ENCODE measurements around the gene ZNF750. TPM values are rescaled to one million over a fixed set of nuclear protein-coding genes. Genes with fewer than 3 reads are reported as not detected.

ZNF750 gene
- total and polyA plus RNA-seq, 10 of the 15 experiments (the other 5 are each of a cell fraction or from before 2014, with no cell fraction given), result 0.06 TPM; not detected in 9

DNA sequence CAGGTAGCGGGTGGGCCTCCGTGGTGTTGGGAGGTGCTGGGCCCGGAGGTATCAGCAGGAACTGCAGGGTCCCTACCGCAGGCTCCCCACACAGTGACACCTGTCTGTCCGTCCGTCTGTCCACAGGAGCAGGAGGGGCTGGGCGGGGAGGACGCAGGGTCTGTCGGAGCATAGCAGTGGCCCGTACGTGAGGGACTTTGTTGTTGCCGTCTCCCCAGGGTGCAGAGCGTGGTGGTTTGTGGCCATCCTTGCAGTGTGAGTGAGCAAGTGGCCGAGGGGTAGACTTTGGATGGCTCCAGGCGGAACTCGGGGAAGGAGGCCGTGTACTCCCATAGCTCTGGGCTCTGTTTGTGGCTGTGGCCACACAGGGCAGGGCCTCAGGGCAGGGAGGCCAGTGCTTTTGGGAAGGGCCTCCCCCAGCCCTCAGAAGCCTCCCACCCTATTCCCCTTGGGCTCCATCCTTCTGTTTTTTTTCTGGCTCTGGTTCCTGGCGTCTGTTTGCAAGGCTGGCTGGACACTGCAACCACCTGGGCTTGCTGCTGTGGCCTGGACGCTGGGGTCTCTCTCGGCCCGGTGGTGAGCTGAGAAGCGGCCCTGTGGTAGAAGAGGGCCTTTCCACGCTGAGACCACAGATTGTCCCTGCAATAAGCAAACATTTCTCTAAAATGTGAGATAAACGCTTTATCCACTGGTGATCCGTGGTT, 41.0 kb upstream of the ZNF750 start:
- Histone ChIP-seq H3K9me3 (replicated peaks; ENCODE audit: control insufficient read depth, insufficient read depth, low read length) (no peaks in the 10 kb centered on the region), H3K4me1 (ENCODE audit: control insufficient read depth, insufficient read depth, low read length) (peaks cover 17% of the 10 kb centered on the region), H2AFZ (ENCODE audit: control insufficient read depth, low read depth, low read length) (no peak overlapping the region), H3K4me2 (ENCODE audit: control insufficient read depth, insufficient read depth) (no peak overlapping the region), H3K27ac (ENCODE audit: control insufficient read depth, insufficient read depth) (no peak overlapping the region), H4K20me1 (ENCODE audit: control insufficient read depth, insufficient read depth) (no peaks in the 10 kb centered on the region), H3K79me2 (ENCODE audit: control insufficient read depth, insufficient read depth, low read length) (peaks cover 10% of the 10 kb centered on the region), H3K4me3 (no peak overlapping the region), H3K9ac (ENCODE audit: control insufficient read depth, insufficient read depth, low read length) (no peak overlapping the region), H3K27me3 (replicated peaks in 1 of 2; ENCODE audit: control insufficient read depth in 2 of 2, insufficient read depth in 2 of 2, low read length in 1 of 2) (no peaks in the 10 kb centered on the region), H3K36me3 (ENCODE audit: control insufficient read depth in 2 of 2, insufficient read depth in 2 of 2, low read length in 1 of 2) (peaks cover 0 to 13% of the 10 kb centered on the region in 2 experiments; a peak in 3 of 4 replicates)
- no peak for ATAC-seq
- ChIA-PET CTCF (no interaction called here), SMC1A (ENCODE audit: uncharacterized antibody, unreplicated experiment) (no interaction called here), POLR2A (no interaction called here), RAD21 (ENCODE audit: unreplicated experiment) (no interaction called here)
- DNase-seq (ENCODE audit: low read depth, low spot score), result no peak
- no TSS peak for BruUV-seq (replicated peaks)
- intact Hi-C loops (cut with micrococcal nuclease; ENCODE audit: unreplicated experiment), result no loop called here
- in situ Hi-C loops (cut with MboI), result no loop called here
- no peak for FAIRE-seq
- 96% methylated on average over 25 of the region's 25 CpGs for whole genome bisulfite sequencing (ENCODE audit: insufficient coverage, insufficient replicate concordance, low lambda C conversion rate, missing lambda C conversion rate)
- TF ChIP-seq, protein P1, sequence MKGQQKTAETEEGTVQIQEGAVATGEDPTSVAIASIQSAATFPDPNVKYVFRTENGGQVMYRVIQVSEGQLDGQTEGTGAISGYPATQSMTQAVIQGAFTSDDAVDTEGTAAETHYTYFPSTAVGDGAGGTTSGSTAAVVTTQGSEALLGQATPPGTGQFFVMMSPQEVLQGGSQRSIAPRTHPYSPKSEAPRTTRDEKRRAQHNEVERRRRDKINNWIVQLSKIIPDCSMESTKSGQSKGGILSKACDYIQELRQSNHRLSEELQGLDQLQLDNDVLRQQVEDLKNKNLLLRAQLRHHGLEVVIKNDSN (IDR thresholded peaks at IDR 0.05; ENCODE audit: borderline replicate concordance, extremely low read length, insufficient read depth, low read depth, low read length), result no peak
- TF ChIP-seq IRF5 (IDR thresholded peaks at IDR 0.05; ENCODE audit: borderline replicate concordance), result no peak
- no peak for TF ChIP-seq IKZF2 (IDR thresholded peaks at IDR 0.05)
- TF ChIP-seq POLR2AphosphoS5 (IDR thresholded peaks at IDR 0.05; ENCODE audit: low read length), result no peak
- no peak for TF ChIP-seq SKIL (IDR thresholded peaks at IDR 0.05; ENCODE audit: low read depth, poor library complexity, severe bottlenecking)
- TF ChIP-seq ZNF622 (IDR thresholded peaks at IDR 0.05), result no peak
- TF ChIP-seq ETV6 (conservative IDR thresholded peaks at IDR 0.05 in 1 of 2, IDR thresholded peaks at IDR 0.05 in 1 of 2; ENCODE audit: borderline replicate concordance in 1 of 2, low read depth in 1 of 2), result no peak
- TF ChIP-seq, protein P2, sequence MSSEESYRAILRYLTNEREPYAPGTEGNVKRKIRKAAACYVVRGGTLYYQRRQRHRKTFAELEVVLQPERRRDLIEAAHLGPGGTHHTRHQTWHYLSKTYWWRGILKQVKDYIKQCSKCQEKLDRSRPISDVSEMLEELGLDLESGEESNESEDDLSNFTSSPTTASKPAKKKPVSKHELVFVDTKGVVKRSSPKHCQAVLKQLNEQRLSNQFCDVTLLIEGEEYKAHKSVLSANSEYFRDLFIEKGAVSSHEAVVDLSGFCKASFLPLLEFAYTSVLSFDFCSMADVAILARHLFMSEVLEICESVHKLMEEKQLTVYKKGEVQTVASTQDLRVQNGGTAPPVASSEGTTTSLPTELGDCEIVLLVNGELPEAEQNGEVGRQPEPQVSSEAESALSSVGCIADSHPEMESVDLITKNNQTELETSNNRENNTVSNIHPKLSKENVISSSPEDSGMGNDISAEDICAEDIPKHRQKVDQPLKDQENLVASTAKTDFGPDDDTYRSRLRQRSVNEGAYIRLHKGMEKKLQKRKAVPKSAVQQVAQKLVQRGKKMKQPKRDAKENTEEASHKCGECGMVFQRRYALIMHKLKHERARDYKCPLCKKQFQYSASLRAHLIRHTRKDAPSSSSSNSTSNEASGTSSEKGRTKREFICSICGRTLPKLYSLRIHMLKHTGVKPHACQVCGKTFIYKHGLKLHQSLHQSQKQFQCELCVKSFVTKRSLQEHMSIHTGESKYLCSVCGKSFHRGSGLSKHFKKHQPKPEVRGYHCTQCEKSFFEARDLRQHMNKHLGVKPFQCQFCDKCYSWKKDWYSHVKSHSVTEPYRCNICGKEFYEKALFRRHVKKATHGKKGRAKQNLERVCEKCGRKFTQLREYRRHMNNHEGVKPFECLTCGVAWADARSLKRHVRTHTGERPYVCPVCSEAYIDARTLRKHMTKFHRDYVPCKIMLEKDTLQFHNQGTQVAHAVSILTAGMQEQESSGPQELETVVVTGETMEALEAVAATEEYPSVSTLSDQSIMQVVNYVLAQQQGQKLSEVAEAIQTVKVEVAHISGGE (CRISPR knock-in tag; IDR thresholded peaks at IDR 0.05), result no peak
- TF ChIP-seq FOXK2 (IDR thresholded peaks at IDR 0.05), result no peak
- no peak for TF ChIP-seq NR2C2 (IDR thresholded peaks at IDR 0.05; ENCODE audit: borderline replicate concordance, control insufficient read depth, insufficient read length, low read depth)
- TF ChIP-seq NR2F1 (conservative IDR thresholded peaks at IDR 0.05), result no peak
- TF ChIP-seq ZZZ3 (IDR thresholded peaks at IDR 0.05; ENCODE audit: control insufficient read depth, insufficient read length, low read depth), result no peak
- no peak for TF ChIP-seq DPF2 (IDR thresholded peaks at IDR 0.05)
- TF ChIP-seq, protein P3, sequence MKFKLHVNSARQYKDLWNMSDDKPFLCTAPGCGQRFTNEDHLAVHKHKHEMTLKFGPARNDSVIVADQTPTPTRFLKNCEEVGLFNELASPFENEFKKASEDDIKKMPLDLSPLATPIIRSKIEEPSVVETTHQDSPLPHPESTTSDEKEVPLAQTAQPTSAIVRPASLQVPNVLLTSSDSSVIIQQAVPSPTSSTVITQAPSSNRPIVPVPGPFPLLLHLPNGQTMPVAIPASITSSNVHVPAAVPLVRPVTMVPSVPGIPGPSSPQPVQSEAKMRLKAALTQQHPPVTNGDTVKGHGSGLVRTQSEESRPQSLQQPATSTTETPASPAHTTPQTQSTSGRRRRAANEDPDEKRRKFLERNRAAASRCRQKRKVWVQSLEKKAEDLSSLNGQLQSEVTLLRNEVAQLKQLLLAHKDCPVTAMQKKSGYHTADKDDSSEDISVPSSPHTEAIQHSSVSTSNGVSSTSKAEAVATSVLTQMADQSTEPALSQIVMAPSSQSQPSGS (IDR thresholded peaks at IDR 0.05; ENCODE audit: low read length), result no peak
